Natural killer cell (primary cell): Measurements from ENCODE around the gene NEMP1. TPM values are rescaled to one million over a fixed set of nuclear protein-coding genes. Genes with fewer than 3 reads are reported as not detected.

Experiments
- ATAC-seq, 3 donors: fragments of 150-1000 bp in 2 of 3; fragments of 200-7000 bp in 1 of 3; cut with Tn5 transposase; 1 replicate in 1 of 3; 2 replicates in 2 of 3; pipeline ENCODE4 v1.10.0; 2021; ENCODE audit warnings: mild to moderate bottlenecking in 2 of 3, moderate library complexity in 2 of 3
- DNase-seq, 2 donors: peaks; one replicate each; pipeline versions ENCODE4 v3.0.0 to v3.0.0-alpha.2; 2013 to 2021; ENCODE audit warnings: mixed read lengths in 1 of 2
- H3K27ac ChIP-seq: one replicate; pipeline ENCODE4 v1.5.1; 2013; ENCODE audit warnings: mild to moderate bottlenecking, low read length
- H3K27me3 ChIP-seq: one replicate; pipeline ENCODE4 v1.6.1; 2013; ENCODE audit warnings: low read length; ENCODE audit not compliant: control insufficient read depth, insufficient read depth
- H3K36me3 ChIP-seq: one replicate; pipeline ENCODE4 v1.6.1; 2013; ENCODE audit warnings: low read length; ENCODE audit not compliant: control insufficient read depth, insufficient read depth
- H3K4me1 ChIP-seq: one replicate; pipeline ENCODE4 v1.6.1; 2013; ENCODE audit warnings: low read length; ENCODE audit not compliant: control insufficient read depth, insufficient read depth
- H3K4me3 ChIP-seq: one replicate; pipeline ENCODE4 v1.5.1; 2013; ENCODE audit warnings: low read length
- H3K9me3 ChIP-seq: one replicate; pipeline ENCODE4 v1.6.1; 2013; ENCODE audit warnings: low read length; ENCODE audit not compliant: control insufficient read depth, insufficient read depth
- H3K27ac Mint-ChIP-seq, 2 donors: one replicate each; pipeline ENCODE4 v1.8.0; 2022; ENCODE audit warnings: mild to moderate bottlenecking in 2 of 2, mixed read lengths in 2 of 2, moderate library complexity in 1 of 2
- H3K27me3 Mint-ChIP-seq, 2 donors: one replicate each; pipeline ENCODE4 v1.8.0; 2022; ENCODE audit warnings: low read depth in 2 of 2, mixed read lengths in 2 of 2
- H3K36me3 Mint-ChIP-seq: one replicate; pipeline ENCODE4 v1.8.0; 2022; ENCODE audit warnings: mixed read lengths
- H3K4me1 Mint-ChIP-seq, 2 donors: one replicate each; pipeline ENCODE4 v1.8.0; 2022; ENCODE audit warnings: mixed read lengths in 2 of 2
- H3K4me3 Mint-ChIP-seq: one replicate; pipeline ENCODE4 v1.8.0; 2022; ENCODE audit warnings: mild to moderate bottlenecking, moderate library complexity, mixed read lengths
- H3K9me3 Mint-ChIP-seq, 2 donors: one replicate each; pipeline ENCODE4 v1.8.0; 2022; ENCODE audit warnings: mixed read lengths in 2 of 2
- WGBS: methylation state at CpG from one replicate; pipeline ENCODE4 v1.1.7; 2013; ENCODE audit warnings: missing lambda C conversion rate; ENCODE audit not compliant: insufficient coverage; 5-methylcytosine and 5-hydroxymethylcytosine counted together
- intact Hi-C: fragments of 100-400 bp; cut with micrococcal nuclease; formaldehyde crosslinking; loops from one replicate; pipeline ENCODE4 v1.14.2; 2022
- total RNA-seq, 4 donors: library from RNA; stranded (reverse); fragments of 120-200 nt in 1 of 4; gene quantifications; one replicate each; pipeline versions ENCODE4 v1.2.3 to v1.2.4, GENCODE V29; 2013 to 2022
- TF ChIP-seq, protein P1 (sequence below): fragments of 200-600 bp; IDR thresholded peaks from one replicate; pipeline ENCODE4 v1.8.0; 2022; ENCODE audit warnings: antibody characterized with exemption

NEMP1 gene
- total RNA-seq, 3 donors from 2014 or later (not counting 1 experiment from before 2014, with no cell fraction given): 11.1 to 16.7 (median 12.1) TPM

DNA sequence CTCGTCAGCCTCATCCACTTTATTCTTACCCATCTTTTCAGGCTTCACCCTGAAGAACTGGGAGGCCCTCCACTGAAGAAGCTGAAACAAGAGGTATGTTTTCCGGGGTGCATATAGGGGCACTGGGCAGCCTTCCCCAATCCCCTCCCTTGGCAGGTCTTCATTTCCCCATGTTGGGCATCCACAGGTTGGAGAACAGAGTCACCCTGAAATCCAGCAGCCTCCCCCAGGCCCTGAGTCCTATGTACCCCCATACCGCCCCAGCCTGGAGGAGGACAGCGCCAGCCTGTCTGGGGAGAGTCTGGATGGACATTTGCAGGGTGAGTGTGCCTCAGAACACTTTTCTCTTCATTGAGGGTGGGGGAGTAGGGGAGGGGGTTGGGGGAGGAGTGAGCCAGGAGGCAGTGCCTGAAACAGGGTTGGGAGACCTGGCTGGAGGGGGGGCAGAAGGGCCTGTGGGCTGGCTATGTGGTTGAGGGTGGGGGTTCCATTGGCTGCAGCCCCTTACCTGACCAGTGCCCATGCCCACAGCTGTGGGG is 14.4 kb upstream of the NEMP1 start:
- no peak for DNase-seq
- H3K4me3 Mint-ChIP-seq: no peak overlapping the region
- H3K36me3 ChIP-seq: peaks cover 32% of the 10 kb centered on the region

DNA sequence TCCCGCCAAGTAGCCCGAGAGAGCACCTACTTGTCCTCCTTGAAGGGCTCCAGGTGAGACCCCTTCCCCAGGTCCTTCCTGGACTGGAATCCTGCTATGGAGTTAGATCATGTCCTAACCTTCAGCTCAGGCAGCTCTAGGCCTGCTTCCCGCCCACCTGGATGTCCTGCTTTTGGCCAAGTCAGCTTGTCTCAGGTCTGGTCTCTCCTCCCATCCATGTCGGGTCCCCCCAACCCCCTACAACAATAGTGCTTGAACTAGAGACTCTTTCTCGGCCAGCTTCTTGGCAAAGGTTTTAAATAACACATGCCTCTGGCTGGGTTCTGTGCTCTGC is 13.9 kb upstream of the NEMP1 start:
- DNase-seq (no peak), ATAC-seq (no peak)
- H3K4me3 Mint-ChIP-seq: no peak overlapping the region
- no peaks in the 10 kb centered on the region for H3K27me3 ChIP-seq
- H3K4me1 Mint-ChIP-seq: peaks cover 20 to 32% of the 10 kb centered on the region in 2 donors
- TF ChIP-seq, protein P1, sequence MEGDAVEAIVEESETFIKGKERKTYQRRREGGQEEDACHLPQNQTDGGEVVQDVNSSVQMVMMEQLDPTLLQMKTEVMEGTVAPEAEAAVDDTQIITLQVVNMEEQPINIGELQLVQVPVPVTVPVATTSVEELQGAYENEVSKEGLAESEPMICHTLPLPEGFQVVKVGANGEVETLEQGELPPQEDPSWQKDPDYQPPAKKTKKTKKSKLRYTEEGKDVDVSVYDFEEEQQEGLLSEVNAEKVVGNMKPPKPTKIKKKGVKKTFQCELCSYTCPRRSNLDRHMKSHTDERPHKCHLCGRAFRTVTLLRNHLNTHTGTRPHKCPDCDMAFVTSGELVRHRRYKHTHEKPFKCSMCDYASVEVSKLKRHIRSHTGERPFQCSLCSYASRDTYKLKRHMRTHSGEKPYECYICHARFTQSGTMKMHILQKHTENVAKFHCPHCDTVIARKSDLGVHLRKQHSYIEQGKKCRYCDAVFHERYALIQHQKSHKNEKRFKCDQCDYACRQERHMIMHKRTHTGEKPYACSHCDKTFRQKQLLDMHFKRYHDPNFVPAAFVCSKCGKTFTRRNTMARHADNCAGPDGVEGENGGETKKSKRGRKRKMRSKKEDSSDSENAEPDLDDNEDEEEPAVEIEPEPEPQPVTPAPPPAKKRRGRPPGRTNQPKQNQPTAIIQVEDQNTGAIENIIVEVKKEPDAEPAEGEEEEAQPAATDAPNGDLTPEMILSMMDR: no peak
- H3K36me3 ChIP-seq: peaks cover 27% of the 10 kb centered on the region
- H3K9me3 ChIP-seq: no peaks in the 10 kb centered on the region
- intact Hi-C loops: no loop called here
- 95% methylated on average over 5 of the region's 5 CpGs for WGBS
- peak overlapping the region in 1 of 2 donors; percentile 45 for H3K27ac Mint-ChIP-seq
- H3K4me3 ChIP-seq: no peak overlapping the region
- no peak overlapping the region for H3K27ac ChIP-seq
- H3K27me3 Mint-ChIP-seq: no peaks in the 10 kb centered on the region
- H3K36me3 Mint-ChIP-seq: no peaks in the 10 kb centered on the region
- H3K4me1 ChIP-seq: peaks cover 46% of the 10 kb centered on the region
- no peaks in the 10 kb centered on the region for H3K9me3 Mint-ChIP-seq

More for the DNA sequence above, 14.4 kb upstream of the NEMP1 start:
- no peak overlapping the region for H3K27ac ChIP-seq
- ATAC-seq: no peak
- no peaks in the 10 kb centered on the region for H3K27me3 ChIP-seq
- Mint-ChIP-seq H3K4me1 (peaks cover 18 to 29% of the 10 kb centered on the region in 2 donors), H3K36me3 (no peaks in the 10 kb centered on the region), H3K27me3 (no peaks in the 10 kb centered on the region), H3K9me3 (no peaks in the 10 kb centered on the region), H3K27ac (peak overlapping the region in 1 of 2 donors; percentile 90)
- H3K9me3 ChIP-seq: no peaks in the 10 kb centered on the region
- intact Hi-C loops: loop anchor here (1.0 kb wide), 1 partner anchor 24 kb away; no protein-coding TSS in a partner anchor
- no peak overlapping the region for H3K4me3 ChIP-seq
- TF ChIP-seq, protein P1: no peak
- 98% methylated on average over 4 of the region's 4 CpGs for WGBS
- peaks cover 41% of the 10 kb centered on the region for H3K4me1 ChIP-seq

GRCh38 chr12:57091638-57092528 is 13.3 kb upstream of the NEMP1 start:
- intact Hi-C loops: no loop called here
- no peaks in the 10 kb centered on the region for H3K36me3 Mint-ChIP-seq
- no peak overlapping the region for H3K4me3 ChIP-seq
- H3K4me1 ChIP-seq: peaks cover 46% of the 10 kb centered on the region
- peak overlapping the region in 1 of 2 donors; percentile 45 for H3K27ac Mint-ChIP-seq
- no peaks in the 10 kb centered on the region for H3K9me3 ChIP-seq
- DNase-seq (no peak), ATAC-seq (no peak)
- H3K4me1 Mint-ChIP-seq: peaks cover 21 to 35% of the 10 kb centered on the region in 2 donors
- peaks cover 21% of the 10 kb centered on the region for H3K36me3 ChIP-seq
- TF ChIP-seq, protein P1: no peak
- no peak overlapping the region for H3K27ac ChIP-seq
- WGBS: 94% methylated on average over 25 of the region's 25 CpGs
- no peak overlapping the region for H3K4me3 Mint-ChIP-seq
- H3K27me3 ChIP-seq: no peaks in the 10 kb centered on the region
- no peaks in the 10 kb centered on the region for H3K27me3 Mint-ChIP-seq
- H3K9me3 Mint-ChIP-seq: no peaks in the 10 kb centered on the region
